ENCODE data around the gene SHISA6.

The SHISA6 gene

DNA sequence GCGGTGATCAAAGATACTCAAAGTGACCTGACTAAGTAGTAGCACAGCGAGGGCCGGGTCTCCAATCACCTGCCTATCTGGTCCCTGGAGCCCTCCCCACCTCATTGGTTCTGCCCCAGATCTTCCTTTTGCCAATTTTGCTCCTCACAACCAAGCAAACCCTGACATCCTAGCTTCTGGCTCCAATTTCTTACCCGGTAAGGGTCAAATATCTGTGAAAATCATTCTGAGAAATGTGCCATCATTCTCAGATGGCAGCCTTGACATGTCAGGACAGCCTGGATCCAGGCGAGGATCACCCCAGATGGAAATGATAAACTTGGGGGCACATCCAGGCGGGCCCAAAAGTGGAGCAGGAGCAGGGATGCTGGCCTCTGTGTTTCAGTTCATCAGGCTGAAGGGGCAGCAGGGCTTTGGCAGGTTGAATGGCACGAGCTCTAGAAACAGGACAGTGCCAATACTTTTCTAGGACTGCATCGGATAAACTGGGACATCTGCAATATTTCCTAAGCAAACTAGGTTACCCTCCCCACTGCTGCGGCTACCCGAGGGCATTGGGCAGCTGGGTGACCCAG is 83.9 kb downstream of the SHISA6 start:
- H3F3A ChIP-seq (ENCODE audit: insufficient read depth, low read length): no peaks in the 10 kb centered on the region

DNA sequence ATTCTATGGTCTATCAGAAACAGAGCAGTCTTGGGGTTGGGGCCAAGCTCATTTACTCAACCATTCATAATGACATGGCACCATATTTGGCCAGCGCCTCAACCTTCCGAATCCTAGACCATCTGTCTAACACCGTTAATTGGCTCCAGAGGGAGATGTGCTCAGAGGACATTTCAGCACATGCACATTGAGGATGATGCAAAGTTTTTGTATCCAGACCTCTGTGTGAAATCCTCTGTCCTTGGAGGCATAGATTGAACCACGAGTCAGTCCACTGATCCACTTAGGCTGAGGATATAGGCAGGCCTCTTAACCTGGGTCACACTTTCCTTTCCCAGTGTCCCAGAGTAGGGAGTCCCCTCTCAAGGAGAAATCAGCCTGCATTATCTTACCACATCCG is 85.5 kb downstream of the SHISA6 start:
- Histone ChIP-seq H2AFZ (ENCODE audit: low read length) (no peak overlapping the region), H3K4me3 (ENCODE audit: low read depth, low read length, poor library complexity, severe bottlenecking) (no peak overlapping the region), H3K9ac (ENCODE audit: low read length) (no peak overlapping the region), H4K20me1 (ENCODE audit: insufficient read depth, low read length) (no peaks in the 10 kb centered on the region), H3F3A (ENCODE audit: insufficient read depth, low read length) (no peaks in the 10 kb centered on the region), H3K9me3 (ENCODE audit: low read length) (no peaks in the 10 kb centered on the region), H3K79me2 (ENCODE audit: insufficient read depth, low read length) (no peaks in the 10 kb centered on the region), H3K27me3 (ENCODE audit: insufficient read depth, low read length) (peaks cover 3% of the 10 kb centered on the region; the same call in 1 of the 2 replicates), H3K36me3 (ENCODE audit: insufficient read depth, low read length) (no peaks in the 10 kb centered on the region), H3K4me1 (ENCODE audit: insufficient read depth, low read length, severe bottlenecking) (no peaks in the 10 kb centered on the region), H3K27ac (ENCODE audit: low read depth, low read length, poor library complexity, severe bottlenecking) (no peak overlapping the region), H3K9me2 (ENCODE audit: low read depth, low read length) (no peaks in the 10 kb centered on the region), H3K4me2 (ENCODE audit: low read length) (no peak overlapping the region)
- TF ChIP-seq, protein P1, sequence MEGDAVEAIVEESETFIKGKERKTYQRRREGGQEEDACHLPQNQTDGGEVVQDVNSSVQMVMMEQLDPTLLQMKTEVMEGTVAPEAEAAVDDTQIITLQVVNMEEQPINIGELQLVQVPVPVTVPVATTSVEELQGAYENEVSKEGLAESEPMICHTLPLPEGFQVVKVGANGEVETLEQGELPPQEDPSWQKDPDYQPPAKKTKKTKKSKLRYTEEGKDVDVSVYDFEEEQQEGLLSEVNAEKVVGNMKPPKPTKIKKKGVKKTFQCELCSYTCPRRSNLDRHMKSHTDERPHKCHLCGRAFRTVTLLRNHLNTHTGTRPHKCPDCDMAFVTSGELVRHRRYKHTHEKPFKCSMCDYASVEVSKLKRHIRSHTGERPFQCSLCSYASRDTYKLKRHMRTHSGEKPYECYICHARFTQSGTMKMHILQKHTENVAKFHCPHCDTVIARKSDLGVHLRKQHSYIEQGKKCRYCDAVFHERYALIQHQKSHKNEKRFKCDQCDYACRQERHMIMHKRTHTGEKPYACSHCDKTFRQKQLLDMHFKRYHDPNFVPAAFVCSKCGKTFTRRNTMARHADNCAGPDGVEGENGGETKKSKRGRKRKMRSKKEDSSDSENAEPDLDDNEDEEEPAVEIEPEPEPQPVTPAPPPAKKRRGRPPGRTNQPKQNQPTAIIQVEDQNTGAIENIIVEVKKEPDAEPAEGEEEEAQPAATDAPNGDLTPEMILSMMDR (IDR thresholded peaks at IDR 0.05; ENCODE audit: low read length): no peak
- TF ChIP-seq EZH2 (IDR thresholded peaks at IDR 0.05; ENCODE audit: borderline replicate concordance, low read length): no peak

More for the DNA sequence above, 83.9 kb downstream of the SHISA6 start:
- no peaks in the 10 kb centered on the region for H3K36me3 ChIP-seq (ENCODE audit: insufficient read depth, low read length)
- H3K9me2 ChIP-seq (ENCODE audit: low read depth, low read length): no peaks in the 10 kb centered on the region
- no peak overlapping the region for H3K4me2 ChIP-seq (ENCODE audit: low read length)
- H3K4me3 ChIP-seq (ENCODE audit: low read depth, low read length, poor library complexity, severe bottlenecking): no peak overlapping the region
- no peak for TF ChIP-seq EZH2 (IDR thresholded peaks at IDR 0.05; ENCODE audit: borderline replicate concordance, low read length)
- TF ChIP-seq, protein P1 (IDR thresholded peaks at IDR 0.05; ENCODE audit: low read length): no peak
- no peaks in the 10 kb centered on the region for H3K4me1 ChIP-seq (ENCODE audit: insufficient read depth, low read length, severe bottlenecking)
- no peak overlapping the region for H3K9ac ChIP-seq (ENCODE audit: low read length)
- no peak overlapping the region for H2AFZ ChIP-seq (ENCODE audit: low read length)
- H3K27ac ChIP-seq (ENCODE audit: low read depth, low read length, poor library complexity, severe bottlenecking): no peak overlapping the region
- no peaks in the 10 kb centered on the region for H4K20me1 ChIP-seq (ENCODE audit: insufficient read depth, low read length)
- no peaks in the 10 kb centered on the region for H3K79me2 ChIP-seq (ENCODE audit: insufficient read depth, low read length)
- H3K9me3 ChIP-seq (ENCODE audit: low read length): no peaks in the 10 kb centered on the region
- H3K27me3 ChIP-seq (ENCODE audit: insufficient read depth, low read length): peaks cover 3% of the 10 kb centered on the region; the same call in 1 of the 2 replicates

DNA sequence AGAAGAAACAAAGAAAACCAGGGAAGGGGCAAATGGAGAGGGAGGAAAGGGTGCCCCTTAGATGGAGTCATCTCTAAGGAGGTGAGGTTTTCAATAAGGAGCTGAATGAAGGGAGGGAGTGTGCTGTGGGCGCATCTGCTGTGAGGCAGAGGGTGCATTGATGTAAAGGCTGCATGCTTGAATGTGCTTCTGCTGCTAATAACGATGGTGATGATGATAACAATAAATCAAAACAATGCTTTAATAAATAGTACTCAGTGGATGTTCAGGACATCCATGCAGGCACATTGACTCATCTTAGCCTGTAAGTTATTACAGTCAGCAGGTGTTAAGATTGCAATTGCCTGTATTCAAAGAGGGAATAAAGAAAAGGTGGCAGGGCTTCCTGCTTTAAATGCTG is 87.8 kb downstream of the SHISA6 start:
- Histone ChIP-seq H3K4me2 (ENCODE audit: low read length) (no peak overlapping the region), H3F3A (ENCODE audit: insufficient read depth, low read length) (no peaks in the 10 kb centered on the region), H3K4me1 (ENCODE audit: insufficient read depth, low read length, severe bottlenecking) (no peaks in the 10 kb centered on the region), H3K4me3 (ENCODE audit: low read depth, low read length, poor library complexity, severe bottlenecking) (no peak overlapping the region), H3K79me2 (ENCODE audit: insufficient read depth, low read length) (no peaks in the 10 kb centered on the region), H3K27me3 (ENCODE audit: insufficient read depth, low read length) (no peaks in the 10 kb centered on the region), H2AFZ (ENCODE audit: low read length) (no peak overlapping the region), H4K20me1 (ENCODE audit: insufficient read depth, low read length) (no peaks in the 10 kb centered on the region), H3K27ac (ENCODE audit: low read depth, low read length, poor library complexity, severe bottlenecking) (no peak overlapping the region), H3K9me3 (ENCODE audit: low read length) (no peaks in the 10 kb centered on the region), H3K9me2 (ENCODE audit: low read depth, low read length) (no peaks in the 10 kb centered on the region), H3K9ac (ENCODE audit: low read length) (no peak overlapping the region), H3K36me3 (ENCODE audit: insufficient read depth, low read length) (no peaks in the 10 kb centered on the region)
- TF ChIP-seq EZH2 (IDR thresholded peaks at IDR 0.05; ENCODE audit: borderline replicate concordance, low read length): no peak
- TF ChIP-seq, protein P1 (IDR thresholded peaks at IDR 0.05; ENCODE audit: low read length): no peak
